VCaP (cell line): ENCODE results near the gene SLC15A3.

ENCODE experiments used
- H3K27ac ChIP-seq: fragments of 450-650 bp; 2 replicates; pipeline ENCODE4 v1.5.1; 2017
- CTCF ChIP-seq: fragments of 450-650 bp; conservative IDR thresholded peaks from 2 replicates; pipeline ENCODE4 v1.5.1; 2017; ENCODE audit warnings: mild to moderate bottlenecking, moderate library complexity

The SLC15A3 gene

DNA sequence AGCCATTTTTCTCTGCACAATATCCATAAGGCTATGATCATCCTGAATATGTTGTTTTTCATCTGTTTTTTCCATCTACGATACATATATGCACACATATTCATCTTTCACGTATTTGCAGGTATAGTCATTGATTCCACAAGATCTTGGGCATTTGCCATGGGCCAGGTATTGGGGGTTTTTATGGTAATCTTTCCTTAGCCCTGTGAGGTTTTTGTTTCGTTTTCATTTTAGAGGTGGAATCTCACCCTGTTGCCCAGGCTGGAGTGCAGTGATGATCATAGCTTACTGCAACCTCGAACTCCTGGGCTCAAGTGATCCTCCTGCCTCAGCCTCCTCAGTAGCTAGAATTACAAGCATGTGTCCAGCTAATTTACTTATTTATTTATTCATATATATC is 39.5 kb upstream of the SLC15A3 start:
- TF ChIP-seq CTCF: no peak
- H3K27ac ChIP-seq: no peak overlapping the region

DNA sequence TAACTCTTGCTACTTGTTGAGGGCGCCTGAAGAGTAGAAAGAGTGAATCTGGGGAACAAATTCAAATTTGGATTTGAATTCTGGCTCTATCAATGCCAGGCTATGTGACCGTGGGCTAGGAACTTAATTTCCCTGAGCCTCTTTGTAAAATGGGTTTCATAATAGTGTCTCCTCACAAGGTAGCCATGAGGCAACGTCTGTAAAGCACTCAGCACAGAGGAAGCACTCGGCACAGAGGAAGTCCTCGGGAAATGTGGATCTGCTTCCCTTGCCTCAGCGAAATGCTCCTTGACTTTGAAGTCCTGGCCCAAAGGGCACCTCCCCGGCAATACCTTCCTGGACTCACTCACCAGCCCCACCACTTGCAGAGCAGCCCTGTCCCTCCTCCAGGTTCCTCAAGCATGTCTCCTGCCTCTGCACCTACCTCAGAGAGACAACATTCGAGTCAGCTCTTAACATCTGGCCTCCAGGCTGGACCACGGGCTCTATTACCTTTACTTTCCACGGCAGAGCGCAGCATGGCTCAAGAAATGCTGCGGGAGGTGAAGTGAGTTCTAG is 37.2 kb upstream of the SLC15A3 start:
- H3K27ac ChIP-seq: no peak overlapping the region
- TF ChIP-seq CTCF: no peak

- no peak overlapping the region for H3K27ac ChIP-seq
- TF ChIP-seq CTCF: no peak
Measured at GRCh38 chr11:60988658-60989057, 36.7 kb upstream of the SLC15A3 start.

DNA sequence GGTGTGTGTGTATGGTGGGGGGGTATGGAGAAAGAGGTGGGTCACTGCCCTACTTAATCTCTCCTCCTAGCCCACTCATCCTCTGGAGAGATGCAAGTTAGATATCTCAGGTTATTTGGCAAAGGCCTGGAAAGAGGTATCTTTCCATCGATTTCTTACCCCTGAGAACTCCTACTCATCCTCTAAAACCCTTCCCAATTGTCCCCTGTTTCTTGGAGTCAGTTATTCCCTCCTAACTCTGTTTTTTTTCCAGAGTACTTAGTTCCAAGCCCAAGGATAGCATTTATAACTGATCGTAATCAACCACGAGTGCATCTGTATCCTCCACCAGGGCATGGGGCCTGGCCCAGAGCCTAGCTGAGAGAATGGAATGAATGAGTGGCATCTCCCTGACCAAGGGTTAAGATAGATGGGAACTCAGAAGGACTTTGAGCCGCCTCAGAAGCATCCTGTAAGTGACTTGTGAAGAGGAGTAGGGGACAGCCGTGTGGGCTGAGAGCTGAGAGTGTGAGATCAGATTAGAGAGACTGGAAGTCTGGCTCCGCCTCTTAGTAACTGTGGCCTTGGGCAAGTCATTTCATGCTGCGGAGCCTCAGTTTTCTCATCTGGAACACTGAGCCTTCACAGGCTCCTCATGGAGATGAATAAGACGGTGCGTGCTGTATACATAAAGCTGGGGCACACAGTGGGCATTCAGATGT is 35.8 kb upstream of the SLC15A3 start:
- H3K27ac ChIP-seq: no peak overlapping the region
- TF ChIP-seq CTCF: no peak

DNA sequence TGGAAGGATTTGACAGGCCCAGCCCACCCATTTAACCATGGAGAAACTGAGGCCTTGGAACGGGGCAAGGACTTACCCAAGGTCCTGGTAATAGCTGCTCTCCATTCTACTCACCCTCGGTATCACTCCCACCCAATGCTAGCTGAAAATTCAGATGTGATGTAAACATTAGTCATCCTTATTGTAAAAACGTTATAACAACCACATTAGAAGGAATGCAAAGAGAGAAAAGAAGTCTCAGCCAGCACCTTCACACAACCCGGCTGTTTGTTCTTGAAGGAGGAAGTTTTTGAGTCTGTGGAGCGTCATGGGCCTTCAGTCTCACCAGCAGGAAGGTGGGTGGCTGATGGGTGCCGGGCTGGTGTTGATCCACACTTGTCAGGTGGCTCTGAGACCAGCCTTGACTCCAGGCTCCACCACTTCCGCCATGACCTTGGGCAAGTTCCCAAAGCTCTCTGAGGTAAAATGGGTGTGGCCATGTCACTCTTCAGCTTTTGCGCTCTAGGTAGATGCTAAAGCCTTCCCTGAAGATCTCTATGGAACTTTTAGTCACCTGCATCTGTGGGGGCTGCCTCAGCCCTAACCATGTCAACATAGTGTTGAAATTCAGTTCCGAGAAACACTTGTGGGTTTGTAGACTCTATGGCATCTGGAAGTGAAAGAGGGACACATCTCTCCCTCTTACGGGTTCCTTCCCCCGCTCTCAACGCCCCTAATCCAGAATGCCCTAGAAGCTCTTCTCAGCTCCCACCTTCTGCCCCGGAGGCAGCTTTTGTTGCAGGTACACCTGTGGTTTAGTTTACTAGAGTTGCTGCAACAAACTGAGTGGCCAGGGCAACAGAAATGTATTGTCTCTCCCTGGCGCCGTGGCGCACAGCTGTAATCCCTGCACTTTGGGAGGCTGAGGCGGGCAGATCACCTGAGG is 34.3 kb upstream of the SLC15A3 start:
- no peak overlapping the region for H3K27ac ChIP-seq
- TF ChIP-seq CTCF: no peak

DNA sequence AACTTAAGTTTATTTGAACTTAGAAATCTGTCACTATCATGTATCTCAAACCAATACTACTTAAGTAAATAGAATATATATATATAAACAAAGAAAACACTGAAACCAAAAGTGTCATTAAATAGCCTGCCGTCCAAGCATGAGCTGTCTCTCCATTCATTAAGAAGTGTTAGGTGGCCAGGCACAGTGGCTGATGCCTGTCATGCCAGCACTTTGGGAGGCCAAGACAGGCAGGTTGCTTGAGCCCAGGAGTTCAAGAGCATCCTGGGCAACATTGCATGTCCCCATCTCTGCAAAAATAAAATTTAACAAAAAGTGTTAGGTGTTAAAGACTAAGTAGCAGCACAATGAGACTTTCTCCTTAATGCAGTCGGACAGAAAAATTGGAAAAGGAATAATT is 33.5 kb upstream of the SLC15A3 start:
- no peak overlapping the region for H3K27ac ChIP-seq
- TF ChIP-seq CTCF: no peak

DNA sequence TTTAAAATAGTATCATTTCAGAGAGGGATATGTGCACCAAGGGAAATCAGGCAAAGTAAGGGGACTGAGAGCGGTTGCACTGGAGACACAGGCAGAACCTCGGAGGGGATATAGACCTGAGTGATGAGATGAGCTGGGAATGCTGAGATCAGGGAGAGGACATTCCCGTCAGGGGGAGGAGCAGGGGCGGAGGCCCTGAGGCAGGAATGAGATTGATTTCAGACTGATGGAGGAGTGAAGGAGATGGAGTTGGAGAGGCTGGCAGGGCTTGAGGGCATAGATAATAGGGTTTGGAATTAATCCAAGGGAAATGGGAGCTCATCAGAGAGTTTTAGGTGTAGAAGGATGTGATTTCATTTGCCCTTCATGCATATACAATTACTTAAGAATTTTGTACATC is 32.7 kb upstream of the SLC15A3 start:
- H3K27ac ChIP-seq: no peak overlapping the region
- no peak for TF ChIP-seq CTCF
